Measurements from ENCODE around the gene SIRPD. TPM values are rescaled to one million over a fixed set of nuclear protein-coding genes. Genes with fewer than 3 reads are reported as not detected.

The SIRPD gene
- total RNA-seq, 1 experiment from 2014 or later, result 0.18 TPM

- no peaks in the 10 kb centered on the region for H3K9me3 ChIP-seq (ENCODE audit: low read length)
- H3K4me2 ChIP-seq (ENCODE audit: low read length), result no peak overlapping the region
- no peaks in the 10 kb centered on the region; the same call in 1 of the 2 replicates for H3K36me3 ChIP-seq (ENCODE audit: low read depth, low read length)
- peaks cover 11% of the 10 kb centered on the region for H3F3A ChIP-seq (ENCODE audit: low read length, unreplicated experiment)
- DNase-seq, result peak; percentile 0
- H3K27ac ChIP-seq (ENCODE audit: low read length), result no peak overlapping the region
- H3K9me2 ChIP-seq (replicated peaks; ENCODE audit: low read length), result no peaks in the 10 kb centered on the region
- CTCF ChIA-PET, result no interaction called here
- intact Hi-C loops (cut with micrococcal nuclease), result no loop called here
- H3K4me1 ChIP-seq (ENCODE audit: insufficient read depth, low read length), result peaks cover 20% of the 10 kb centered on the region
- no peak overlapping the region for H3K4me3 ChIP-seq (ENCODE audit: low read length)
- BruUV-seq (replicated peaks), result no TSS peak
- no peaks in the 10 kb centered on the region for H3K79me2 ChIP-seq (ENCODE audit: low read length)
- TF ChIP-seq EZH2phosphoT487 (IDR thresholded peaks at IDR 0.05; ENCODE audit: borderline replicate concordance, low read length) (no peak), CTCF (conservative IDR thresholded peaks at IDR 0.05; ENCODE audit: low read depth, low read length) (no peak), EZH2 (IDR thresholded peaks at IDR 0.05; ENCODE audit: low read length, unreplicated experiment) (no peak)
- no peak overlapping the region for H3K9ac ChIP-seq (ENCODE audit: low read length)
- H3K27me3 ChIP-seq (ENCODE audit: low read length), result no peaks in the 10 kb centered on the region
- no peak overlapping the region for H2AFZ ChIP-seq (ENCODE audit: low read length)
- no peak for ATAC-seq
- POLR2A ChIA-PET (ENCODE audit: unreplicated experiment), result no interaction called here
- H4K20me1 ChIP-seq (ENCODE audit: low read length), result no peaks in the 10 kb centered on the region
Measured at GRCh38 chr20:1562622-1563021, 5.1 kb upstream of the SIRPD start.

- POLR2A ChIA-PET (ENCODE audit: unreplicated experiment), result interaction anchor here (0.6 kb wide), 1 partner anchor 42 kb away, joined by 4 read pairs; no protein-coding TSS in a partner anchor
- no peak overlapping the region for H3K4me2 ChIP-seq (ENCODE audit: low read length)
- H3K79me2 ChIP-seq (ENCODE audit: low read length), result no peaks in the 10 kb centered on the region
- H3K27ac ChIP-seq (ENCODE audit: low read length), result no peak overlapping the region
- intact Hi-C loops (cut with micrococcal nuclease), result no loop called here
- no peak overlapping the region for H3K4me3 ChIP-seq (ENCODE audit: low read length)
- no peaks in the 10 kb centered on the region for H3K9me2 ChIP-seq (replicated peaks; ENCODE audit: low read length)
- peak; percentile 0 for DNase-seq
- no peak overlapping the region for H3K9ac ChIP-seq (ENCODE audit: low read length)
- CTCF ChIA-PET, result no interaction called here
- H4K20me1 ChIP-seq (ENCODE audit: low read length), result no peaks in the 10 kb centered on the region
- H3K9me3 ChIP-seq (ENCODE audit: low read length), result no peaks in the 10 kb centered on the region
- ATAC-seq, result no peak
- H2AFZ ChIP-seq (ENCODE audit: low read length), result no peak overlapping the region
- no TSS peak for BruUV-seq (replicated peaks)
- H3F3A ChIP-seq (ENCODE audit: low read length, unreplicated experiment), result no peaks in the 10 kb centered on the region
- TF ChIP-seq EZH2phosphoT487 (IDR thresholded peaks at IDR 0.05; ENCODE audit: borderline replicate concordance, low read length), result no peak
- no peak for TF ChIP-seq CTCF (conservative IDR thresholded peaks at IDR 0.05; ENCODE audit: low read depth, low read length)
- no peak for TF ChIP-seq EZH2 (IDR thresholded peaks at IDR 0.05; ENCODE audit: low read length, unreplicated experiment)
- H3K27me3 ChIP-seq (ENCODE audit: low read length), result no peaks in the 10 kb centered on the region
- peaks cover 8% of the 10 kb centered on the region for H3K4me1 ChIP-seq (ENCODE audit: insufficient read depth, low read length)
- no peaks in the 10 kb centered on the region; the same call in 1 of the 2 replicates for H3K36me3 ChIP-seq (ENCODE audit: low read depth, low read length)
Measured at GRCh38 chr20:1561350-1561749, 3.8 kb upstream of the SIRPD start.

DNA sequence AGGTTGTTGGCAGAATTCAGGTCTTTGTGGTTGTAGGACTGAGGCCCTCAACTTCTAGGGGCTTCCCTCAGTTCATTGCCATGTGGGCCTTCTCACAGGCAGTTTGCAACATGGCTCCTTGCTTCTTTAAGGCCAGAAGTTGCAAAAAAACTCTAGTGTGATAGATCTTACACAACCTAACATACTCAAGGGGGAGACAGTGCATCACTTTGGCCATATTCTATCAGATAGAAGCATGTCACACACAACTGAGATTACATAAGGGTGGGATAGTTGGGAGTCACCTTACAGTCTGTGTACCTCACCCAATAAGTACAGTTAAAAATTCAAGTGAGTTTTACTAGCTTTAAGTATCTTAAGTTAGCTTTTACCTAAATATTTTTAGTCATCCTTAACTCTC is 1.6 kb downstream of the SIRPD start:
- Histone ChIP-seq H3K4me2 (ENCODE audit: low read length) (no peak overlapping the region), H3K36me3 (ENCODE audit: low read depth, low read length) (no peaks in the 10 kb centered on the region), H3K9me2 (replicated peaks; ENCODE audit: low read length) (no peaks in the 10 kb centered on the region), H3K79me2 (ENCODE audit: low read length) (no peaks in the 10 kb centered on the region), H3K4me3 (ENCODE audit: low read length) (no peak overlapping the region), H3K4me1 (ENCODE audit: insufficient read depth, low read length) (no peaks in the 10 kb centered on the region), H3K27ac (ENCODE audit: low read length) (no peak overlapping the region), H3K9ac (ENCODE audit: low read length) (no peak overlapping the region), H3K27me3 (ENCODE audit: low read length) (no peaks in the 10 kb centered on the region), H2AFZ (ENCODE audit: low read length) (no peak overlapping the region), H3K9me3 (ENCODE audit: low read length) (no peaks in the 10 kb centered on the region), H3F3A (ENCODE audit: low read length, unreplicated experiment) (no peaks in the 10 kb centered on the region), H4K20me1 (ENCODE audit: low read length) (no peaks in the 10 kb centered on the region)
- no TSS peak for BruUV-seq (replicated peaks)
- DNase-seq (no peak), ATAC-seq (peak; percentile 38; the same call in 1 of the 2 replicates)
- TF ChIP-seq CTCF (conservative IDR thresholded peaks at IDR 0.05; ENCODE audit: low read depth, low read length), result peak; percentile 28; the same call in 1 of the 2 replicates
- TF ChIP-seq EZH2phosphoT487 (IDR thresholded peaks at IDR 0.05; ENCODE audit: borderline replicate concordance, low read length), result no peak
- TF ChIP-seq EZH2 (IDR thresholded peaks at IDR 0.05; ENCODE audit: low read length, unreplicated experiment), result no peak
- ChIA-PET CTCF (interaction anchor here (0.5 to 0.9 kb wide), 2 partner anchors 186 to 221 kb away, joined by 3 read pairs; no protein-coding TSS in a partner anchor), POLR2A (ENCODE audit: unreplicated experiment) (no interaction called here)
- intact Hi-C loops (cut with micrococcal nuclease), result loop anchor here (2.0 kb wide), 1 partner anchor 221 kb away; no protein-coding TSS in a partner anchor
